RKO (cell line): ENCODE results near the gene GLIS1.

Experiments used
- DNase-seq: peaks from one replicate; pipeline ENCODE4 v3.0.0-alpha.2; 2016; ENCODE audit warnings: low spot score

GLIS1 gene

GRCh38 chr1:53617851-53618499, 121.0 kb downstream of the GLIS1 start:
- no peak for DNase-seq

GRCh38 chr1:53617382-53617781, 121.6 kb downstream of the GLIS1 start:
- no peak for DNase-seq

- DNase-seq = no peak
These were observed 122.0 kb downstream of the GLIS1 start for GRCh38 chr1:53616927-53617326.

- DNase-seq = no peak
These were observed 122.5 kb downstream of the GLIS1 start for GRCh38 chr1:53616511-53616910.

GRCh38 chr1:53615101-53615500, 123.9 kb downstream of the GLIS1 start:
- DNase-seq = no peak

GRCh38 chr1:53614231-53615021, 124.5 kb downstream of the GLIS1 start:
- DNase-seq = no peak

GRCh38 chr1:53608676-53609075, 130.3 kb downstream of the GLIS1 start:
- DNase-seq = no peak

GRCh38 chr1:53608071-53608470, 130.9 kb downstream of the GLIS1 start:
- DNase-seq = no peak

- no peak for DNase-seq
These were observed 132.3 kb downstream of the GLIS1 start for GRCh38 chr1:53606651-53607051.

- DNase-seq = no peak
These were observed 132.8 kb downstream of the GLIS1 start for GRCh38 chr1:53606197-53606596.

- DNase-seq = no peak
These were observed 133.8 kb downstream of the GLIS1 start for GRCh38 chr1:53605181-53605580.

GRCh38 chr1:53604291-53604919, 134.6 kb downstream of the GLIS1 start:
- no peak for DNase-seq

- no peak for DNase-seq
These were observed 135.5 kb downstream of the GLIS1 start for GRCh38 chr1:53603431-53603830.

- no peak for DNase-seq
These were observed 136.8 kb downstream of the GLIS1 start for GRCh38 chr1:53601867-53602775.

- DNase-seq = no peak
These were observed 137.8 kb downstream of the GLIS1 start for GRCh38 chr1:53601031-53601745.

- no peak for DNase-seq
These were observed 138.4 kb downstream of the GLIS1 start for GRCh38 chr1:53600561-53600960.

- DNase-seq = no peak
These were observed 139.0 kb downstream of the GLIS1 start for GRCh38 chr1:53600001-53600400.

- no peak for DNase-seq
These were observed 139.5 kb downstream of the GLIS1 start for GRCh38 chr1:53599481-53599880.

- no peak for DNase-seq
These were observed 140.0 kb downstream of the GLIS1 start for GRCh38 chr1:53598966-53599365.

GRCh38 chr1:53595906-53596305, 143.1 kb downstream of the GLIS1 start:
- DNase-seq = no peak

GRCh38 chr1:53594391-53595180, 144.4 kb downstream of the GLIS1 start:
- no peak for DNase-seq
